ENCODE results near the gene DPH7. TPM values are rescaled to one million over a fixed set of nuclear protein-coding genes. Genes with fewer than 3 reads are reported as not detected.
"Not testable (repeated sequence)": the region's sequence is repeated elsewhere in the genome, so short reads cannot be mapped to it uniquely, and the experiment has no call there.

The DPH7 gene
- total RNA-seq, 2 donors from 2014 or later, result 26.7 to 35.5 TPM

GRCh38 chr9:137580209-137580953, 1.7 kb upstream of the DPH7 start:
- H3K27ac Mint-ChIP-seq, result no peak overlapping the region
- H3K4me3 Mint-ChIP-seq, result no peak overlapping the region
- no peak for ATAC-seq (replicated peaks)
- H3K4me1 Mint-ChIP-seq, result peaks cover 9% of the 10 kb centered on the region
- peaks cover 46% of the 10 kb centered on the region for H3K36me3 Mint-ChIP-seq (ENCODE audit: low read depth)
- H3K9me3 Mint-ChIP-seq, result no peaks in the 10 kb centered on the region
- H3K27me3 Mint-ChIP-seq, result no peaks in the 10 kb centered on the region

GRCh38 chr9:137579259-137579604, 507 bp upstream of the DPH7 start:
- H3K4me1 Mint-ChIP-seq, result peaks cover 15% of the 10 kb centered on the region
- no peaks in the 10 kb centered on the region for H3K9me3 Mint-ChIP-seq
- H3K4me3 Mint-ChIP-seq, result peak overlapping the region; percentile 81
- no peaks in the 10 kb centered on the region for H3K27me3 Mint-ChIP-seq
- ATAC-seq (replicated peaks), result no peak
- H3K36me3 Mint-ChIP-seq (ENCODE audit: low read depth), result peaks cover 48% of the 10 kb centered on the region
- no peak overlapping the region for H3K27ac Mint-ChIP-seq

GRCh38 chr9:137575716-137576411, 2.9 kb downstream of the DPH7 start:
- peaks cover 20% of the 10 kb centered on the region for H3K4me1 Mint-ChIP-seq
- no peak for ATAC-seq (replicated peaks)
- H3K27me3 Mint-ChIP-seq, result no peaks in the 10 kb centered on the region
- H3K36me3 Mint-ChIP-seq (ENCODE audit: low read depth), result peaks cover 51% of the 10 kb centered on the region
- H3K9me3 Mint-ChIP-seq, result no peaks in the 10 kb centered on the region
- peak overlapping the region; percentile 85 for H3K27ac Mint-ChIP-seq
- H3K4me3 Mint-ChIP-seq, result peak overlapping the region; percentile 81

DNA sequence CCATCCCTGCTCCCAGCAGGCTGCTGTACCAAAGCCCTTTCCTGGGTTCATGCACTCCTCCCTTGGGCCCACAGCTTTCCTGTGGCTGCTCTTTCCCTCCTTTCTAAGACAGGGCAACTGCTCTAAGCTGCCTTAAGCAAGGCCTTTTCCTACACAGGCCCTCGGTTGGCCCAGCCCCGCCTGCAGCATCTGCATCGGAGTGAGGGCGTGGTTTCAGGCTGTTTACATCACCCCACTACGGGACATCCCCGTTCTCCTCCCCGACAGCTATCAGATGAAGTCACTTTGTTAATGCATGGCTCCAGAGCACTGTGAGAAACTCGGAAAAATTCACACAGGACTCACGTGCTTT, 3.4 kb downstream of the DPH7 start:
- Mint-ChIP-seq H3K4me1 (peaks cover 25% of the 10 kb centered on the region), H3K27ac (peak overlapping the region; percentile 85)

DNA sequence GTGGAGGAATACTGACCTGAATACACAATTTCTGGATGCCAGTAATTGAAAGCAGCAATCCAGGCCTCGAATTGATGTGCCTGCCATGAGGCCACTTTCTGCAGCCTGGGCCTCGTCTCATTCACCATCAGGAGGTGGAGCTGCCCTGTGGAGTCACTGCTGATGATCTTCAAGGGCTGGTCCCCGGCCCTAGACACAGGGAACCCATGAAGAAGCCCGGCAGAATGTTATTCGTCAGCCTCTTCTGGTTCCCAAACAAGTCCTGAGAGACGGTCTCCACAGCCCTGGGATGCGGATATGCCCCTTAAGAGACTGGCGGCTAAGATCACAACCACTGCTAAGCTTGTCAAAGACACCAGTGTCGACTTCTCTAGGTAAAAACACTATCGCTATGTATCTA, 4.5 kb downstream of the DPH7 start:
- H3K36me3 Mint-ChIP-seq (ENCODE audit: low read depth), result peaks cover 58% of the 10 kb centered on the region
- H3K9me3 Mint-ChIP-seq, result no peaks in the 10 kb centered on the region
- no peaks in the 10 kb centered on the region for H3K27me3 Mint-ChIP-seq
- H3K4me1 Mint-ChIP-seq, result peaks cover 27% of the 10 kb centered on the region
- H3K27ac Mint-ChIP-seq, result no peak overlapping the region
- ATAC-seq (replicated peaks), result no peak
- no peak overlapping the region for H3K4me3 Mint-ChIP-seq

More for the DNA sequence above, 3.4 kb downstream of the DPH7 start:
- Mint-ChIP-seq H3K36me3 (ENCODE audit: low read depth) (peaks cover 56% of the 10 kb centered on the region), H3K27me3 (no peaks in the 10 kb centered on the region), H3K4me3 (peak overlapping the region; percentile 81), H3K9me3 (no peaks in the 10 kb centered on the region)
- peak; percentile 53 for ATAC-seq (replicated peaks)

DNA sequence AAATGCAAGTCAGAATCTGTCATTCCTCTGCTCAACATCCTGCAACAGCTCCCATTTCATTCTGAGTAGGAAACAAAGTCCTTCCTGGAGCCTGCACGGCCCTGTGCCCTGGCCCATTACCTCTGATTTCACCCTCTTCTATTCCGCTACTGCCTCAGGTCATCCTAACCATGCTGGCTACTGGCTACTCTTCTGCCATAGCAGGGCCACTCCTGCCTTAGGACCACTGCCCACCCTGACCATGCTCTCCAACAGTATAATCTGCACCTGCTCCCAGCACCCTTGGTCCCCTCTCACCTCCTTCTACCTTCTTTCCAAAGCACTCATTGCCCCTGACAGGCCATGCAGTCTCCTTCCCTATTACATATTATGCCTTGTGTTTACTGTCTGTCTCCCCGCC, 8.2 kb downstream of the DPH7 start:
- Mint-ChIP-seq H3K27me3 (no peaks in the 10 kb centered on the region), H3K36me3 (ENCODE audit: low read depth) (peaks cover 47% of the 10 kb centered on the region), H3K4me3 (no peak overlapping the region), H3K4me1 (peaks cover 20% of the 10 kb centered on the region), H3K27ac (peak overlapping the region; percentile 42), H3K9me3 (no peaks in the 10 kb centered on the region)
- no peak for ATAC-seq (replicated peaks)

DNA sequence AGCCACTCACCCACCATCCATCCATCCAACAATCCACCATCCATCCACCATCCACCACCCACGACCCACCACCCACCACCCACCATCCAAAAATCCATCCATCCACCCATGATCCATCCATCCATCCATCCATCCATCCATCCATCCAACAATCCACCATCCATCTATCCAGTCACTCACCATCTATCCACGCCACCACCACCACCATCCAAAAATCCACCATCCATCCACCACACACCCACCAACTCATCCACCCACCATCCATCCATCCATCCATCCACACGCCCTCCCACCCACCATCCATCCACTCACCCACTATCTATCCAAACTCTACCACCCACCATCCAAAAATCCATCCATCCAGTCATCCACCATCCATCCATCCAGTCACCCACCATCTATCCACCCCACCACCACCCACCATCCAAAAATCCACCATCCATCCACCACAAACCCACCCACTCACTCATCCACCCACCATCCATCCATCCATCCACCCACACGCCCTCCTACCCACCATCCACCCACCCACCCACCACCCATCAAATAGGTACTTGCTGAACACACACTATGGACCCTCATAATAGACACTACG, 9.0 kb downstream of the DPH7 start:
- no peak overlapping the region for H3K27ac Mint-ChIP-seq
- no peaks in the 10 kb centered on the region for H3K27me3 Mint-ChIP-seq
- ATAC-seq (replicated peaks), result no peak
- H3K4me1 Mint-ChIP-seq, result peaks cover 12% of the 10 kb centered on the region
- peaks cover 40% of the 10 kb centered on the region for H3K36me3 Mint-ChIP-seq (ENCODE audit: low read depth)
- H3K4me3 Mint-ChIP-seq, result no peak overlapping the region
- H3K9me3 Mint-ChIP-seq, result no peaks in the 10 kb centered on the region

- H3K27me3 Mint-ChIP-seq; ATAC-seq (replicated peaks); H3K9me3 Mint-ChIP-seq; H3K4me3 Mint-ChIP-seq: not testable (repeated sequence)
- peaks cover 19% of the 10 kb centered on the region for H3K4me1 Mint-ChIP-seq
- H3K36me3 Mint-ChIP-seq (ENCODE audit: low read depth), result peaks cover 40% of the 10 kb centered on the region
- peak overlapping the region; percentile 17 for H3K27ac Mint-ChIP-seq
Measured at GRCh38 chr9:137568445-137568844, 10.3 kb downstream of the DPH7 start.

- Mint-ChIP-seq H3K9me3 (no peaks in the 10 kb centered on the region), H3K4me1 (peaks cover 8% of the 10 kb centered on the region), H3K27ac (peak overlapping the region; percentile 73), H3K36me3 (ENCODE audit: low read depth) (peaks cover 48% of the 10 kb centered on the region), H3K27me3 (no peaks in the 10 kb centered on the region), H3K4me3 (no peak overlapping the region)
- ATAC-seq (replicated peaks), result no peak
Measured at GRCh38 chr9:137564817-137565411, 13.8 kb downstream of the DPH7 start.

GRCh38 chr9:137564134-137564533, 14.6 kb downstream of the DPH7 start:
- Mint-ChIP-seq H3K4me1 (peaks cover 8% of the 10 kb centered on the region), H3K9me3 (no peaks in the 10 kb centered on the region), H3K27me3 (no peaks in the 10 kb centered on the region), H3K27ac (peak overlapping the region; percentile 73), H3K4me3 (no peak overlapping the region), H3K36me3 (ENCODE audit: low read depth) (peaks cover 56% of the 10 kb centered on the region)
- ATAC-seq (replicated peaks), result no peak

GRCh38 chr9:137558127-137558526, 20.6 kb downstream of the DPH7 start:
- Mint-ChIP-seq H3K4me3 (no peak overlapping the region), H3K36me3 (ENCODE audit: low read depth) (peaks cover 86% of the 10 kb centered on the region), H3K27ac (no peak overlapping the region), H3K4me1 (peaks cover 8% of the 10 kb centered on the region), H3K27me3 (no peaks in the 10 kb centered on the region), H3K9me3 (no peaks in the 10 kb centered on the region)
- no peak for ATAC-seq (replicated peaks)

- peaks cover 12% of the 10 kb centered on the region for H3K4me1 Mint-ChIP-seq
- no peak for ATAC-seq (replicated peaks)
- H3K9me3 Mint-ChIP-seq, result no peaks in the 10 kb centered on the region
- H3K4me3 Mint-ChIP-seq, result no peak overlapping the region
- no peak overlapping the region for H3K27ac Mint-ChIP-seq
- peaks cover 77% of the 10 kb centered on the region for H3K36me3 Mint-ChIP-seq (ENCODE audit: low read depth)
- no peaks in the 10 kb centered on the region for H3K27me3 Mint-ChIP-seq
Measured at GRCh38 chr9:137556069-137556838, 22.5 kb downstream of the DPH7 start.

- no peak for ATAC-seq (replicated peaks)
- Mint-ChIP-seq H3K4me1 (peaks cover 12% of the 10 kb centered on the region), H3K27ac (no peak overlapping the region), H3K4me3 (no peak overlapping the region), H3K36me3 (ENCODE audit: low read depth) (peaks cover 67% of the 10 kb centered on the region), H3K27me3 (no peaks in the 10 kb centered on the region), H3K9me3 (no peaks in the 10 kb centered on the region)
Measured at GRCh38 chr9:137555179-137555578, 23.5 kb downstream of the DPH7 start.

DNA sequence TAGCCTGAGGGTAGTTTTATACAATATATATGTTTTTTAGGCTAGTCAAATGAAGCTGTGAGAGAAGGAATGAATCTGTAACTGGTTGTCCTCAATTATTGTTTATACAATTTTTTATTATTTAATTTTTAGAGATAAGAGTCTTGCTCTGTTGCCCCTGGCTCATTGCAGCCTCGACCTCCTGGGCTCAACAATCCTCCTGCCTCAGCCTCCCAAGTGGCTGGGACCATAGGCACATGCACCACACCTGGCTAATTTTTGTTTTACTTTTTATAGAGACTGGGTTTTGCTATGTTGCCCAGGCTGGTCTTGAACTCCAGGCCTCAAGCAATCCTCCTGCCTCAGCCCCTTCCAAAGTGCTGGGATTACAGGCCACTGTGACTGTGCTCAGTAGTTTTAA, 24.4 kb downstream of the DPH7 start:
- Mint-ChIP-seq H3K27ac (no peak overlapping the region), H3K4me1 (peaks cover 12% of the 10 kb centered on the region), H3K36me3 (ENCODE audit: low read depth) (peaks cover 59% of the 10 kb centered on the region), H3K27me3 (no peaks in the 10 kb centered on the region), H3K9me3 (no peaks in the 10 kb centered on the region), H3K4me3 (no peak overlapping the region)
- ATAC-seq (replicated peaks), result no peak
